Ishikawa (cell line): ENCODE measurements around the gene ZNF536.

Source experiments
- CEBPB ChIP-seq: IDR thresholded peaks from 2 replicates; pipeline ENCODE4 v1.6.1; 2012
- CREB1 ChIP-seq: IDR thresholded peaks from 2 replicates; pipeline ENCODE4 v1.6.1; 2012; ENCODE audit warnings: low read depth
- EGR1 ChIP-seq: IDR thresholded peaks from 2 replicates; pipeline ENCODE4 v1.6.1; 2012
- EP300 ChIP-seq: IDR thresholded peaks from 2 replicates; pipeline ENCODE4 v1.6.1; 2012; ENCODE audit warnings: borderline replicate concordance
- FOXM1 ChIP-seq: IDR thresholded peaks from 2 replicates; pipeline ENCODE4 v1.6.1; 2012; ENCODE audit warnings: low read depth, borderline replicate concordance
- NFIC ChIP-seq: IDR thresholded peaks from 2 replicates; pipeline ENCODE4 v1.6.1; 2012
- RAD21 ChIP-seq: IDR thresholded peaks from 2 replicates; pipeline ENCODE4 v1.6.1; 2012; ENCODE audit warnings: low read depth
- TAF1 ChIP-seq: IDR thresholded peaks from 2 replicates; pipeline ENCODE4 v1.6.1; 2012; ENCODE audit warnings: low read depth, mild to moderate bottlenecking
- TCF12 ChIP-seq: IDR thresholded peaks from 2 replicates; pipeline ENCODE4 v1.6.1; 2012; ENCODE audit warnings: low read depth
- TEAD4 ChIP-seq: IDR thresholded peaks from 2 replicates; pipeline ENCODE4 v1.6.1; 2012
- YY1 ChIP-seq: IDR thresholded peaks from 2 replicates; pipeline ENCODE4 v1.6.1; 2012; ENCODE audit warnings: low read depth
- ZBTB7A ChIP-seq: IDR thresholded peaks from 2 replicates; pipeline ENCODE4 v1.6.1; 2012; ENCODE audit warnings: low read depth
- TF ChIP-seq, protein P1 (sequence below): IDR thresholded peaks from 2 replicates; pipeline ENCODE4 v1.6.1; 2012
- TF ChIP-seq, protein P2 (sequence below): IDR thresholded peaks from 2 replicates; pipeline ENCODE4 v1.6.1; 2012
- TF ChIP-seq, protein P3 (sequence below): IDR thresholded peaks from 2 replicates; pipeline ENCODE4 v1.6.1; 2012; ENCODE audit warnings: low read depth, mild to moderate bottlenecking

ZNF536 gene

DNA sequence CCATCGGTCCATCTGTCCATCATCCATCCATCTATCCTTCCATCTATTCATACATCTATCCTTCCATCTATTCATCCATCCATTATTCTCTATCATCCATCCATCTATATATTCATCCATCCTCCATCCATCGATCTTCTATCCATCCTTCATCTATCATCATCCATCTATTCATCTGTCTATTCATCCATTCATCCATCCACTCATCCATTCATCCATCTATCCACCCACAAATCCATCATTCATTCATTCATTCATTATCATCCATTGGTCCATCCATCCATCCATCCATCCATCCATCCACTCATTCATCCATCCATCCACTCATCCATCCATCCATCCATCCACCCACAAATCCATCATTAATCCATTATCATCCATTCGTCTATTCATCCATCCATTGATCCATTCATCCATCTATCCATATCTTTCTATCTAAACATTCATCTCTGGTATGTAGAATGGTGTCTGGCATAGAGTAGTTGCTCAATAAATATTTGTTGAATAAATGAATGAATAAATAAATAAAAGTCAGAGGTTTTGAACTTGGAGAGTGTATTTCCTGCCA, 36.6 kb downstream of the ZNF536 start:
- TF ChIP-seq CREB1 (no peak), EGR1 (no peak), EP300 (no peak), CEBPB (no peak)

DNA sequence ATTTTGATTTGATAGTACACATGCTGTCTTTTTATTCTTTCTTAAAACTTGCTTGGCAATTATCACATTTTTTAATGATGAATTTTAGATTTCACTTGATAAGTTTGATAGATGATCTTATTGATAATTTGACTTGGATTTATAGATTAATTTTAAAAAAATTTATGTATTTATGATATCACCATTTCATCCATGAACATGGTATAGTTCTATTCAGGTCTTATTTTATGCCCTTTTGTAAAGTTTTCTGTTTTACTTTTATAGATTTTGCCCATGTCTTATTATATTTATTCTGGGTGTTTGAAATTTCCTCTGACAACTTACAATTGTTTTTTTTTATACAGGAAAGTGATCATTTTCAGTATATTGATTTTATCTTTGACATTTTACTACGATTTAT, 39.5 kb downstream of the ZNF536 start:
- TF ChIP-seq ZBTB7A: no peak
- TF ChIP-seq FOXM1: no peak
- TF ChIP-seq, protein P1, sequence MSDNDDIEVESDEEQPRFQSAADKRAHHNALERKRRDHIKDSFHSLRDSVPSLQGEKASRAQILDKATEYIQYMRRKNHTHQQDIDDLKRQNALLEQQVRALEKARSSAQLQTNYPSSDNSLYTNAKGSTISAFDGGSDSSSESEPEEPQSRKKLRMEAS: no peak
- no peak for TF ChIP-seq TCF12
- TF ChIP-seq CREB1: no peak
- no peak for TF ChIP-seq YY1
- no peak for TF ChIP-seq RAD21
- no peak for TF ChIP-seq NFIC
- TF ChIP-seq, protein P2, sequence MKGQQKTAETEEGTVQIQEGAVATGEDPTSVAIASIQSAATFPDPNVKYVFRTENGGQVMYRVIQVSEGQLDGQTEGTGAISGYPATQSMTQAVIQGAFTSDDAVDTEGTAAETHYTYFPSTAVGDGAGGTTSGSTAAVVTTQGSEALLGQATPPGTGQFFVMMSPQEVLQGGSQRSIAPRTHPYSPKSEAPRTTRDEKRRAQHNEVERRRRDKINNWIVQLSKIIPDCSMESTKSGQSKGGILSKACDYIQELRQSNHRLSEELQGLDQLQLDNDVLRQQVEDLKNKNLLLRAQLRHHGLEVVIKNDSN: no peak
- TF ChIP-seq, protein P3, sequence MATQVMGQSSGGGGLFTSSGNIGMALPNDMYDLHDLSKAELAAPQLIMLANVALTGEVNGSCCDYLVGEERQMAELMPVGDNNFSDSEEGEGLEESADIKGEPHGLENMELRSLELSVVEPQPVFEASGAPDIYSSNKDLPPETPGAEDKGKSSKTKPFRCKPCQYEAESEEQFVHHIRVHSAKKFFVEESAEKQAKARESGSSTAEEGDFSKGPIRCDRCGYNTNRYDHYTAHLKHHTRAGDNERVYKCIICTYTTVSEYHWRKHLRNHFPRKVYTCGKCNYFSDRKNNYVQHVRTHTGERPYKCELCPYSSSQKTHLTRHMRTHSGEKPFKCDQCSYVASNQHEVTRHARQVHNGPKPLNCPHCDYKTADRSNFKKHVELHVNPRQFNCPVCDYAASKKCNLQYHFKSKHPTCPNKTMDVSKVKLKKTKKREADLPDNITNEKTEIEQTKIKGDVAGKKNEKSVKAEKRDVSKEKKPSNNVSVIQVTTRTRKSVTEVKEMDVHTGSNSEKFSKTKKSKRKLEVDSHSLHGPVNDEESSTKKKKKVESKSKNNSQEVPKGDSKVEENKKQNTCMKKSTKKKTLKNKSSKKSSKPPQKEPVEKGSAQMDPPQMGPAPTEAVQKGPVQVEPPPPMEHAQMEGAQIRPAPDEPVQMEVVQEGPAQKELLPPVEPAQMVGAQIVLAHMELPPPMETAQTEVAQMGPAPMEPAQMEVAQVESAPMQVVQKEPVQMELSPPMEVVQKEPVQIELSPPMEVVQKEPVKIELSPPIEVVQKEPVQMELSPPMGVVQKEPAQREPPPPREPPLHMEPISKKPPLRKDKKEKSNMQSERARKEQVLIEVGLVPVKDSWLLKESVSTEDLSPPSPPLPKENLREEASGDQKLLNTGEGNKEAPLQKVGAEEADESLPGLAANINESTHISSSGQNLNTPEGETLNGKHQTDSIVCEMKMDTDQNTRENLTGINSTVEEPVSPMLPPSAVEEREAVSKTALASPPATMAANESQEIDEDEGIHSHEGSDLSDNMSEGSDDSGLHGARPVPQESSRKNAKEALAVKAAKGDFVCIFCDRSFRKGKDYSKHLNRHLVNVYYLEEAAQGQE: no peak
- no peak for TF ChIP-seq TAF1
- TF ChIP-seq TEAD4: no peak
- no peak for TF ChIP-seq CEBPB

DNA sequence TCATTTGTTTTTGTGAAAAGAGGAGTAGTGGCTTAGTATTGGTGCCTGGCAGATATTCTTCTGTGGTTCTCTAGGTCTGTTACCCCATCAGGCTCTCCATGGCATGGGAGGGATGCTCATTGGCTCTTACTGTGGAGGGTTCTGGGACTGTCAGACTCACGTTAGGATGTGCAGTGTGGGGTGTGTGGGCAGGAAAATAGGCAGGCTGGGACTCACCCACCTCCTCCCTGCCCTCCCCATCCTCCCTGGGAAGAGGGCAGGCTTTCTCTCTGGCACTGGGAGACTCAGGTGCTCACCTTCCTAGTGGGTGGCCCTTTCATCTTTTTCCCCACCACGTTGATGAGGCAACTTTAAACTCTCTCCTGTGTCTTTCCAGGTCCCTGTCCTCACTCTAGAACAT, 44.2 kb downstream of the ZNF536 start:
- TF ChIP-seq EGR1: no peak

DNA sequence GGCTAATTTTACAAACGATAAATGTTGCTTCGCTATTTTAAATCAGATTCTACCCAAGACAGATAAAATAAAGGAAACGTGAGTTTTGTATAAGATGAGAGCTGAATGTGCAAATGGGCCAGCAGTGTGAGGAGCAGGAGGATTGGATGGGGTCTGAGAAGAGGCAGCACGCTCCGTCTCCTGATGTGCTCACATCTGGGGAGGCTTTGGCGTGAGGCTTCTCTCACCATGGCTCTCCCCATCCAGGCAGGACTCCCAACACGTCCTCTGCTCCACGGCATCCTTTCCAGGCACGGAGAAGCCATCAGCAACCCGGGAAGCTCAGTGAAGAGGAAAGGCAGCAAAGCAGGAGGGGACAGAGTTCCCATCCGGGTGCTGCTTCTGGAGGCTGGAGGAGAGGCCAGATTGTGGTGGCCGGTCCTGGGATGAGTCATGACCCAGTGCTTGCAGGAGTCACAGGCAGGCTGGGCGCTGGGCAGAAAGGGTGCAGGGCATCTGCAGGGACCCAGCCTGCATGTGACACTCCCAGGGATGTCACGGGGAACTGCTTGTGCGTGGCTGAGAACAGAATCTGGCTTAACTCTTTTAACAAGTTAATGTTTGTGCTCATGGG, 47.5 kb downstream of the ZNF536 start:
- TF ChIP-seq ZBTB7A (no peak), EP300 (no peak), CREB1 (no peak), TAF1 (no peak), TCF12 (no peak)

DNA sequence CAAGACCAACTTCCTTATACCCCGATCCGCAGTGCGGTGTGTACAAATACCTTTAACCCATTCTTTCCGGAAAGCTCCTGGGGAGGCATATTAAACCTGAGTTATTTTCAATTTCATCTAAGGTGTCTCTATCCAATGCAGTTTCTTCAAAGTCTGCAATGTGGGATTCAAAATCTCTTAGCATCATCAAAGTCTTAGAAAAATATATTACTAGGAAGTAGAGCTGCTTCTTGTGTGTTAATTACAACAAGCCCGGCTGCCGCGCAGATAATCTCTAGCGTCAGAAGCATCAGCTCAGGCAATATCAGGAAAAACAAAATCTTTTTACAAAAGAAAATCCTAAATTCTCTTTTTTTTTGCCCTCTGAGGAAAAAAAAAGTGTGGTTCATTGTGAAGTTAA, 48.1 kb downstream of the ZNF536 start:
- TF ChIP-seq, protein P1: no peak
- no peak for TF ChIP-seq CEBPB
- TF ChIP-seq ZBTB7A: no peak
- no peak for TF ChIP-seq EP300
- no peak for TF ChIP-seq NFIC
- no peak for TF ChIP-seq RAD21
- no peak for TF ChIP-seq TEAD4
- no peak for TF ChIP-seq TAF1
- TF ChIP-seq EGR1: no peak

DNA sequence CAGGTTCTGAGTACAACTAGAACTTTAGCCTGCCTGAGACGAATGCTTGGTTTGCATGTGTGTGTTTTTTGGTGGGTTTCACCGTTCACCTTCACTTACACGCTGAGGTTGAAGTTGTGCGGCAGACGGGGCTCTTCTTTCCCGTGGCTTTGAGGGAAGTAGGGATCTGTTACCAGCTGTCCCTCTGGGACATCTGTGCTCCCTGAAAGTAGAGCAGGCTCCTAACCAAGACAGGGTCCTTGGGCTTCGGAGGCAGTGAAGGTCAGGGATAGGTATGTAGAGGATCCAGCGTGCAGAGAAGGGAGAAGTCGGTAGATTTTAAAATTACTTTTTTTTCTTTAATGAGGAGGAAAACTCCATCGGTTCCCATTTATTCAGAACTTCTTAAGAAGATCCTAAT, 48.7 kb downstream of the ZNF536 start:
- TF ChIP-seq, protein P1: no peak
- TF ChIP-seq TCF12: no peak
- no peak for TF ChIP-seq CEBPB
- TF ChIP-seq YY1: no peak
- no peak for TF ChIP-seq TEAD4
- TF ChIP-seq TAF1: no peak

DNA sequence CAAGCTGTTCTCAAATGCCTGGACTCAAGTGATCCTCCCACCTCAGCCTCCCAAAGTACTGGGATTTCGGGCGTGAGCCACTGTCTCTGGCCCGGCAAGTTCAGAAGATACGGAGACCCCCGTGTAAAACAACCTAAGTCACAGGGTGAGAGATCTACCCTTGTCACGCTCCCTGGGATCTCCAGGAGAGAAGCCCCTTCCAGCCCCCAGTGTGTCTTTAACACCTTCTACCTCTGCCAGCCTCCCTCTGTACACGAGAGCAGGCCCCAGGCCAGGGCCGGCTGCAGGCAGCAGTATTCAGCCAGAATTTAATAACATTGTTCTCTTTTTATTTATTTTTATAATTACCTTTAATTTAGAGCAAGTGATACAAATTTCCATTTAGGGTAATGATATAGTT, 49.4 kb downstream of the ZNF536 start:
- TF ChIP-seq FOXM1: no peak
- TF ChIP-seq YY1: no peak
- no peak for TF ChIP-seq TCF12
- no peak for TF ChIP-seq TAF1
- no peak for TF ChIP-seq CEBPB
- TF ChIP-seq CREB1: no peak
- TF ChIP-seq, protein P3: no peak
- TF ChIP-seq, protein P2: no peak
- no peak for TF ChIP-seq RAD21
- no peak for TF ChIP-seq TEAD4
- TF ChIP-seq EP300: no peak
- no peak for TF ChIP-seq EGR1
- TF ChIP-seq, protein P1: no peak
- TF ChIP-seq ZBTB7A: no peak
- no peak for TF ChIP-seq NFIC
